Iris pigment epithelial cell (primary cell): Measurements from ENCODE around the gene PNRC1.
A peak's percentile ranks its signal among the peaks of the same experiment; 100 is the strongest.
"Not testable (repeated sequence)": the region's sequence is repeated elsewhere in the genome, so short reads cannot be mapped to it uniquely, and the experiment has no call there.

Experiments used
- DNase-seq: peaks from one replicate; pipeline ENCODE4 v3.0.0-alpha.2; 2011; ENCODE audit warnings: low read depth

PNRC1 gene

DNA sequence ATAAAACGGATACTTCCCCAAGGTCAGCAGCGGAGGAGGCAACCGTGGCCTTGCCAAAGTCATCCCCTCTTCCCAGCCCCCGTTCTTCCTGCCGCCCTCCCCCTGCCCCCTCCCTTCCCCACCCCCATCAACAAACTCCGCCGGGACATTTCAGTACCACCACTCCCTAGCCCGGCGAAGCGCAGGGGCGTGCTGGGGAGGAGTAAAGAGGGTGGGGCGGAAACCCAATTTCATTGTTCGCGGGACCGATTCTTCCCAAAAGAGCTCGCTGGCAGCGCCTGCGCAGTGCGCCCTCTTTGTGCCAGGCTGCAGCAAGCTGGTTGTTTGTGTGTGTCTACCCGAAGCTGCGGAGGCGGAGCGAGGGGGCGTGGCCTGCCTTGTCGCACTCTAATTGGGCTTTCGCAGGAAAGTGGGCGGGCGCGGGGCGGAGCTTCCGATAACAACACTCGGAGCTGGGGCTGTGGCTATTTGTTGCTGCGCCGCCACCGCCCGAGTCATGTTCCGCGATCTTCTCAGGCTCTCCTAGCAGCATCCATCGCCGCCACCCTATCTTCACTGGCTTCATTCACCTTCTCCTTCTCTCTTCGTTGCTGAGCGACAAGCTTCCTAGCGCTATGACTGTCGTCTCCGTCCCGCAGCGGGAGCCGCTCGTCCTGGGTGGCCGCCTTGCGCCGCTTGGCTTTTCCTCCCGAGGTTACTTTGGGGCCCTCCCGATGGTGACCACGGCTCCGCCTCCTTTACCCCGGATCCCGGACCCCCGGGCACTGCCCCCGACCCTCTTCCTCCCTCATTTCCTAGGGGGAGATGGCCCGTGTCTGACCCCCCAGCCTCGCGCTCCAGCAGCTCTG is at the start of gene PNRC1:
PNRC1 (plus strand) TSS at position 471 of the 848 bp plus-strand sequence; CDS start at position 615, 144 bp downstream.
- DNase-seq, result peak; percentile 99

GRCh38 chr6:89032599-89032998 is 48.0 kb upstream of the PNRC1 start:
- no peak for DNase-seq

DNA sequence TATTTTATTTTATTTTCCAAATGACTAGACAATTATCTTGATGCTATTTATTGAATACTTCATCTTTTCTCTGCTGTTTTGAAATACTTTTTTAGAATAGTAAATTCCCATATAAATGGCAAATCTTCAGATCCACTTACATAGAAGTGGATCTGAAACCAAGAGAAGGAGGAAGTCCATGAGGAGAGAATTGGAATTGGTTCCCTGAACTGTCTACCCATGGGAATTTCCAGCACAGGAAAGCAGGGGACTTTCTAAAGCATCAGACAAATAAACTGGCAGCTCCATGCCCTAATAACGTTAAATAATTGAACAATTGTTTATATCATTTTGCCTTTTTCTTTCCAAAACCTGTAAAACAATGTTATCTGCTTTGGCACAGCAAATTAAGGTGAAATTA is 47.1 kb upstream of the PNRC1 start:
- no peak for DNase-seq

DNA sequence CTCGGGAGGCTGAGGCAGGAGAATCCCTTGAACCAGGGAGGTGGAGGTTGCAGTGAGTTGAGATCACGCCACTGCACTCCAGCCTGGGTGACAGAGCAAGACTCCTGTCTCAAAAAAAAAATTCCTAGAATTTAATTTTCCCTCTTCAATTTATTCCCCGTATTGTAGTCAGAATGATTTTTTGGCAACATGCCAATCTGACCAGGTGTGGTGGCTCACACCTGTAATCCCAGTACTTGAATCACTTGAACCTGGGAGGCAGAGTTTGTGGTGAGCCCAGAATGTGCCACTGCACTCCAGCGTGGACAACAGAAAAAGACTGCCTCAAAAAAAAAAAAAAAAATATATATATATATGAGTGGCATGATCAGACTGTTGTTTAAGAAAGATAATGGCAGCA is 46.4 kb upstream of the PNRC1 start:
- not testable (repeated sequence) for DNase-seq

DNA sequence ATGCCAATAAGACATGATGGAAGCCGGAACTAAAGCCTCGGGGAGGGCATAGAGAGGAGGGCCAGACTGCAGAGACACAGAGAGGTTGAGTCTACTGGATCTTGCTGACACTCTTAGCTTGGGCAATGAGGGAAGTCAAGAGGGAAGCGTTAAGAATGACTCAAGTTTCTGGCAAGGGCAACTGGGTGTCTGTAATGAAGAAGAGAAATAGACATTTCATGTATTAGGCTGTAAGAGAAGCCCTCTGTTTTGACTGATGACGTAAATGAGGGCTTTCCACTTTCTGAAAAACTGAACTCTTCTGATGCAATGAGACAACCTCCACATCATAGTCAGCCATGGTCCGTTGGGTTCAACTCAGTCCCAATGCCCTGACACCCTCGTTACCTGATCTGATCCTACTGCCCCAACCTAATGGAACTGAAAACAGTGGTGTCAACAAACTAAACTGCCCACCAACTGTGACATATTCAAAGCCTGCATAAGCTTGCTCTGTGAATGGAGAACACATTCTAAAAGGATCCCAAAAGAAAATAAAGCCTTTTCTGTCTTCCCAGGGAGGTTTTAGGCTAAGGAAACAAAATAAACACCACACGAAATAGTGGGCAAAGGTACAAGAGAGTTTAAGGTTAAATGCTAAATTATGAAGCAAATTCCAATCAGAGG is 45.8 kb upstream of the PNRC1 start:
- DNase-seq, result peak; percentile 97

DNA sequence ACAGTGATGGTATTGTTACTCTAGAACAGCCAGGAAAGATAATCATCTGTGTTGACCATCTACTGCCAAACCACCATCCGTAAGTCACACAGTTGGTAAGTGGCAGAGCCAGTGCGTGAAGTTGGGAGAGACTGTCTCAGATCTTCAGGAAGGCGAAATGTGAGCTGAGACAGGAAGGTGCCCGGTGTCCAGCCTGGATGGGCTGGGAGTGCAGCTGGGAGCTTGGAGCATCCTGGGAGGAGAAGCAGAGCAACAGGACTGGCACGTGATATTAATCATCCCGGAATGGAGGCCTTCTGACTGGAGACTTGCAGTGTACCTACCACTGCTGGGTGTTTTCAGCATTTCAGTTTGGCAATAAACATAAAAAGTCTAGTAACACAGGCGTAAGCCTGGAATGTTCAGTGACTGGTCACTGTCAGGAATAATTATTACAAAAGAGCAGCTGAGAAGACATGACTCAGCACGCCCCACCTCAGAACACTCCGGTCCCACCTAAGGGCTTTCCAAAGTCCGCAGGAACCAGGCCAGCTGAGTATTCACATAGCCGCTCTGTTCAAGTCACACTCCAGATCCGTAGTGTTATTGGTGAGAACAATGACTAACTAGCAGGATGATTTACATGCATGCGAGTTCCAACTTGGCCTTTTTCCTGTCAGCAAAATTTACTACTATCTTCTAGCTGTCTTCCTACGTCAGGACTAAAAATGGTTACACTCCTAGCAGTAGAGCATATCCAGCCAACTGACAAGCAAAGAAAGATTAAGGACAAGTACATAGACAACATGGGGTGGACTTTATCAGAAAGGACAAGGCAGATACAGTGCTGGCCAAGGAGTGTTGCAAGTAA is 45.1 kb upstream of the PNRC1 start:
- DNase-seq, result peak; percentile 97

GRCh38 chr6:89037141-89037900 is 43.2 kb upstream of the PNRC1 start:
- no peak for DNase-seq

DNA sequence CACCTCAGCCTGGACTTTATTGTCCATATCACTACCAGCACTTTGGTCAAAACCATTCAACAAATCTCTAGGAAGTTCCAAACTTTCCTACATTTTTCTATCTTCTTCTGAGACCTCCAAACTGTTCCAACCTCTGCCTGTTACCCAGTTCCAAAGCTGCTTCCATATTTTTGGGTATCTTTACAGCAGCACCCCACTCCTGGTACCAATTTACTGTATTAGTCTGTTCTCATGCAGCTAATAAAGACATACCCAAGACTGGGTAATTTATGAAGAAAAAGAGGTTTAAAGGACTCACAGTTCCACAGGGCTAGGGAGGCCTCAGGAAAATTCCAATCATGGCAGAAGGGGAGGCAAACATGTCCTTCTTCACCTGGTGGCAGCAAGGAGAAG is 42.7 kb upstream of the PNRC1 start:
- DNase-seq, result not testable (repeated sequence)

GRCh38 chr6:89042664-89043063 is 37.9 kb upstream of the PNRC1 start:
- DNase-seq, result no peak

GRCh38 chr6:89044328-89045010 is 36.1 kb upstream of the PNRC1 start:
- DNase-seq, result no peak

DNA sequence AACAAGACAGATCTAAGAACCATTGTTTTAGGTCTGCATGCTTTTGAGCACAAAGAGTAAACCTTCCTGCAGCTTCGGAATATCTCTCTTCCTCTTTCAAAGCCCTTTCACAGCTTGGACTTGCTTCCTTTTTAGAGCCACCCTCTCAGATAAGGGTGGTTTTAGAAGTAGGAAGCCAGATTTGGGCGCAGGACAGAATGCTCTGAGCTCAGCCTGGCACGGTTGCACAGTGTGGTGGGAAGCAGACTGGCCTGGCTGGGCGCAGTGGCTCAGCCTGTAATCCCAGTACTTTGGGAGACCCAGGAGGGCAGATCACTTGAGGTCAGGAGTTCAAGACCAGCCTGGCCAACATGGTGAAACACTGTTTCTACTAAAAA is 35.6 kb upstream of the PNRC1 start:
- DNase-seq, result no peak

DNA sequence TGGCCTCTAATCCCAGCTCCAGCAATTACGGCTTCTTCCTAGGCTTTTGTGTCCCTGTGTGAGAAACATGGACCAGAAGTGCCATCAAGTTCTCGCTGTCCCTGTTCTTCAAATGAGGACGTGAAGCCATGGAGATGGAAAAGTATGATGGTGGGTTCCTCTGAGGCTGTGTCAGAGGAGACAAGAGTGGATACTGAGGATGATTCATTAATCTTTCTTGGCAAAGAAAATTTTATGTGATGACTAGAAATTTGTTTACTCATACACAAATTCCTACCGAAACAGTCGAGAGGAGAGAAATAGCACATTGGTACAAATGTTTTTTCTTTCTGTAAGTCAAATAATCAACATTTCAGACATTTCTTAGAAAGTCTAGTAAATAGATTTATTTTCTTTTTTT is 35.0 kb upstream of the PNRC1 start:
- peak; percentile 70 for DNase-seq

- no peak for DNase-seq
Measured at GRCh38 chr6:89047473-89047872, 33.1 kb upstream of the PNRC1 start.

DNA sequence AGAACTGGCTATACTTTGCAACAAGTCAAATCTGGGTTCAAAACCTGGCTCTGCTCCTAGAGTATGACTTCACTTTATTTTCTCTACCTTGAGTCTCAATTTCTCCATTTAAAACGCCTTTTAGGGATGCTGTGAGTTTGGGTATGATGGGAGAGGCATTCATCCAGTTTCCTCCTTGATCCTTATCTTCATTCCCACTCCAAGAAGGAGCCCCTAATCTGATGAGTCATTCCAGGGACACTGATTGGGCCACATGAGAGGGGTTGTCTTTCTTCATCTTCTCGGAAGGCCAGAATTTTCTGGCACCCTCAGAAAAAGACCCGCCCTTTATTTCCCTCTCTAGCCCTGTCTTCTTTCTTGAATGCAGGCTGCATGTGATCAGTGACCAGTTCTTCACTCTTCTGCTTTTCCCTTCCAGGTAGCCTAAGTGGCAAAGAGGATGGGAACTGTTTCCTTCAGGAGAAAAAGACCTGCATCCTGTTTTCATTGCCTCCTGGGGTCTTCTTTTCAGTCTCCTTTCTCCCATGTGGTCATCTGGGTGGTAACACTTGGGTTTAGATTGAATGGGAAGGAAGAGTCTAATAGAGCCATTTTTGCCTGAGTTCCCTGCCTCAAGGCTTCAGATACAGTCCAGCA is 32.1 kb upstream of the PNRC1 start:
- DNase-seq, result no peak

DNA sequence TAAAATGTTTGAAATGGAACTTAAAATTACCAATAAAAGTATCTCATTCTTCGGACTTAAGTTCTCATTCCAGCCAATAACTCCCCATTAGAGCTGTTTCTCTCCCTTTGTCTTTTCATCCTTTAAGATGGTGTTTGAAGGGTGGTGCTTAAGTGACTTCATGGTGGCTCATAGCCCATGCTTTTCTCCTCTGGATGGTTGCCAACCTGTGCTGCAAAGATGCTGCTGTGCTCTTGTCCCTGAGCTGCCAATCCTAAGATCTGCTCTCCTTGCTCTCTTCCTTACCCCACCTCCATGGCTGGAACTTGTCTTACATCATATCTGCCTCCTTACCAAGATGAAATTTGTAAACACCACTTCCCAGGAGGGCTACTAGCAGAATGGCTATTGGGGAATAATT is 31.6 kb upstream of the PNRC1 start:
- DNase-seq, result peak; percentile 34

DNA sequence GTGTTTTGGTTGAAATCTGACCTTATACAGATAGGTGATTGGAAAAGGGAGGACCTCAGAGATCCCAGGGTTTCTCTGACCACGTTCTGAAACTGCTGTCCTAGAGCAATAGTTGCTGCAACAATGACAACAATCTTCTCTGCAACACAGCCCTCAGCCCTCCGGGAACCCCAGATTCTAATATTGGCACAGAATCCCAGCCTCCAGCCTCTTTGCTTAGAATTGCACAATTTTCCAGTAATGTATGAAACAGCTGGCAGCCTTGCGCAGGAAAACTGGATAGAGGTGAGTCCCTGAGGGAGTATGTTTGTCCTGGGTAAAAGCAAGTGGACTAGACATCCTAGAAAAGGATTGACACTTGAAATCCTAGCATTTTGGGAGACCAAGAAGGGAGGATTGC is 30.4 kb upstream of the PNRC1 start:
- DNase-seq, result peak; percentile 57

DNA sequence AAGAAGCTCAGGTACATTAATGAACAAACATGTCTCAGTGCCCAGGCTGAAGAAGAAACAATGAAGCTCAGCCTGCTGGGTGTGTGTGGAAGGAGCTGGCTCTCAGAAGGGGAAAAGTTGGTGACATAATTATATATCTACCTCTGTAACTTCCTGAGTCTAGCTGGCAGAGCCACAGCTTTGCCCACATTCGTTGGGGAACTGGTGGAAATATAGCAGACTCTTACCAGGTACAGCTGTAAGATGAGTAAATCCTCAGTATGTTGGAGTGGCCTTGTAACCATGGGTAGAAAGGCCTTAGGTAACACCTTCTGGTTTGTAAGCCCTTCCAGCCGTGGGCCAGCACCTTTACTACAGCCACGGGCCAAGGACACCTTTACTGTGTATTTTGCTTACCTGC is 29.9 kb upstream of the PNRC1 start:
- no peak for DNase-seq

DNA sequence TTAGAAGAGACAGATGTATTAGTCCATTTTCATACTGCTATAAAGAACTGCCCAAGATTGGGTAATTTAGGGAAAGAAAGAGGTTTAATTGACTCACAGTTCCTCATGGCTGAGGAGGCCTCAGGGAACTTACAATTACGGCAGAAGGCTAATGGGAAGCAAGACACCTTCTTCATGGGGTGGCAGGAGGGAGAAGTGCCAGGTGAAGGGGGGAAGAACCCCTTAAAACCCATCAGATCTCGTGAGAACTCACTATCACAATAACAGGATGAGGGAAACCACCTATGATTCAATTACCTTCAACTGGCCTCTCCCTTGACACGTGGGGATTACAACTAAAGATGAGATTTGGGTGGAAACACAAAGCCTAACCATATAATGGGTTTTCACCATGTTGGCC is 28.9 kb upstream of the PNRC1 start:
- no peak for DNase-seq

GRCh38 chr6:89054208-89054607 is 26.3 kb upstream of the PNRC1 start:
- no peak for DNase-seq

GRCh38 chr6:89057759-89058158 is 22.8 kb upstream of the PNRC1 start:
- DNase-seq, result no peak

DNA sequence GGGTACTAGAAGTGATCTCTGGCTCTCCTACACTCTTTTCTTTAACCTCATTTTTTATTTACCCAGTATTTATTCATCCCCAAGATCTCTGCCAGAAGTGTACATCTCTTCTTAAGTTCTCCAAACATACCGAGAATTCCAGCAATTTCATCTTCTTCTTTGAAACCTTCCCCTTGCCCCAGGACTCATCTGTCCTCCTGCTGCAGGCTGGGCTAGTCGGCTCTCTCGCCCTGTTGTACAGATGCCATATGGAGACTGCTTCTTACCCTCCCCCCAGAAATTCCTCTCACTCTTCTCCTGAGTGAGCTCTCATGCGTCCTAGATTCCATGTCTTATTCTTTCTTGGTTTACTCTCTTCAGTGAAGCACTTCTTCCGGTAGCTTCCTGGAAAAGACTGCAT is 21.9 kb upstream of the PNRC1 start:
- DNase-seq, result peak; percentile 31
